ENCODE results near the gene CD6. TPM values are rescaled to one million over a fixed set of nuclear protein-coding genes. Genes with fewer than 3 reads are reported as not detected.

The CD6 gene
- total and polyA plus RNA-seq, 12 donors: 0.22 to 8.4 (median 2.1) TPM

GRCh38 chr11:60950933-60951605 lies 20.4 kb upstream of the CD6 start:
- intact Hi-C loops (cut with DNase I): no loop called here
- no peak for DNase-seq

GRCh38 chr11:60951606-60951903 lies 19.9 kb upstream of the CD6 start:
- H3K9me3 ChIP-seq (replicated peaks in 1 of 3): no peaks in the 10 kb centered on the region
- H3K4me3 ChIP-seq: peak overlapping the region in 2 of 4 donors; percentile 9 to 62
- peak overlapping the region in 4 of 5 donors; percentile 64 to 91 (median 76) for H3K27ac ChIP-seq
- intact Hi-C loops (cut with DNase I): no loop called here
- no peak for TF ChIP-seq POLR2A (IDR thresholded peaks at IDR 0.05)
- no peak for TF ChIP-seq CTCF (IDR thresholded peaks at IDR 0.05)
- peaks cover 4% of the 10 kb centered on the region for H3K27me3 ChIP-seq
- no peaks in the 10 kb centered on the region for H3K4me1 ChIP-seq (replicated peaks in 1 of 2)
- H3K36me3 ChIP-seq (replicated peaks in 1 of 2): no peaks in the 10 kb centered on the region
- no peak for DNase-seq
- WGBS, 4 donors: 22 to 35% (median 26%) methylated on average over 7 to 8 of the region's 8 CpGs

More at GRCh38 chr11:60950933-60951605, 20.4 kb upstream of the CD6 start:
- TF ChIP-seq CTCF (IDR thresholded peaks at IDR 0.05) (no peak), POLR2A (IDR thresholded peaks at IDR 0.05) (no peak)
- Histone ChIP-seq H3K4me1 (replicated peaks in 1 of 2) (no peaks in the 10 kb centered on the region), H3K9me3 (replicated peaks in 1 of 3) (no peaks in the 10 kb centered on the region), H3K27ac (peak overlapping the region in 3 of 5 donors; percentile 26 to 91 (median 64)), H3K4me3 (peak overlapping the region; percentile 16 to 62 (median 28)), H3K27me3 (peaks cover 4% of the 10 kb centered on the region), H3K36me3 (replicated peaks in 1 of 2) (peaks cover 0 to 3% of the 10 kb centered on the region in 2 donors)
- 12 to 44% (median 15%) methylated on average over 3 to 86 of the region's 86 CpGs for WGBS, 4 donors

GRCh38 chr11:60951904-60952741 lies 19.4 kb upstream of the CD6 start, which contains the start of gene SLC15A3:
SLC15A3 (minus strand) TSS chr11:60952176; CDS start chr11:60951551, 625 bp downstream.
- WGBS, 4 donors: 43 to 52% (median 45%) methylated on average over 18 to 23 of the region's 23 CpGs
- H3K27ac ChIP-seq: peak within 1 kb of the TSS; percentile 1 to 91 (median 74)
- H3K4me1 ChIP-seq (replicated peaks in 1 of 2): no peaks in the 10 kb centered on the region
- peak within 1 kb of the TSS; percentile 16 to 62 (median 28) for H3K4me3 ChIP-seq
- intact Hi-C loops (cut with DNase I): no loop called here
- H3K36me3 ChIP-seq (replicated peaks in 1 of 2): no peaks in the 10 kb centered on the region
- H3K27me3 ChIP-seq: peaks cover 4% of the 10 kb centered on the region
- DNase-seq: peak; percentile 56 to 78 (median 63)
- H3K9me3 ChIP-seq (replicated peaks in 1 of 3): no peaks in the 10 kb centered on the region
- TF ChIP-seq CTCF (IDR thresholded peaks at IDR 0.05) (no peak), POLR2A (IDR thresholded peaks at IDR 0.05) (peak in 1 of 2 donors; percentile 9)

GRCh38 chr11:60952742-60953170 lies 18.7 kb upstream of the CD6 start:
- 31 to 71% (median 55%) methylated on average over 1 to 3 of the region's 3 CpGs for whole genome bisulfite sequencing, 4 donors
- intact Hi-C loops (cut with DNase I): no loop called here
- peak overlapping the region in 1 of 4 donors; percentile 62 for H3K4me3 ChIP-seq

More at GRCh38 chr11:60952742-60953170, 18.7 kb upstream of the CD6 start:
- Histone ChIP-seq H3K9me3 (replicated peaks in 1 of 3) (no peaks in the 10 kb centered on the region), H3K27me3 (peaks cover 4% of the 10 kb centered on the region), H3K27ac (peak overlapping the region; percentile 1 to 91 (median 73)), H3K4me1 (replicated peaks in 1 of 2) (no peaks in the 10 kb centered on the region), H3K36me3 (replicated peaks in 1 of 2) (no peaks in the 10 kb centered on the region)
- no peak for TF ChIP-seq POLR2A (IDR thresholded peaks at IDR 0.05)
- no peak for TF ChIP-seq CTCF (IDR thresholded peaks at IDR 0.05)
- no peak for DNase-seq
